GM12892 (cell line): ENCODE data around the gene BASP1.

Experiments used
- POLR2A ChIP-seq: IDR thresholded peaks from 2 replicates; pipeline ENCODE4 v1.6.1; 2011; ENCODE audit warnings: low read depth, low read length, control low read depth
- POLR2AphosphoS5 ChIP-seq: IDR thresholded peaks from 2 replicates; pipeline ENCODE4 v1.6.1; 2011; ENCODE audit warnings: low read depth, low read length, control low read depth
- TAF1 ChIP-seq: IDR thresholded peaks from 2 replicates; pipeline ENCODE4 v1.6.1; 2011; ENCODE audit warnings: low read depth, mild to moderate bottlenecking, control low read depth, low read length, borderline replicate concordance

DNA sequence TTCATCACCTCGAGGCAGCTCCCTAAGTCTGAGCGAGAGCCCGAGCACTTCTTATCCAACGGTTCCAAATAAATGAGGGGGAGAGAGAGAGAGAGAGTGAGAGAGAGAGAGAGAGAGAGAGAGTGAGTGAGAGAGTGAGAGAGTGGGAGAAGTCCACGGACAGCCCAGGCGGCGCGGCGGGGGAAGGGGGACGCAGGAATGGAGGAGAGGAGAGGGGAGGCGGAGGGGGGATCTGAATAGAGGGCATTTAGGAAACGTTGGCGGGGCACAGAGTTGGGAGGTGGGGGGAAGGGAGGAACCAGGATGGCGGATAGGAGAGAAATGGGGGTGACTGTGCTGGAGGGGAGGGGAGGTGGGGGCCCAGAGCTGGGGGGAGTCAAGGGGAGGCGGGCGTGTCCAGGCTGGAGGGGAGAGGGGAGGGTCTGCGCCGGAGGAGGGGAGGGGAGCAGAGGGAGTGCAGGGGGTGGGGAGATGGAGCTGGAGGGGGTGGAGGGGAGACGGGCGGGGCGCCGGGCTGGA is 398 bp upstream of the BASP1 start:
- TF ChIP-seq POLR2A (no peak), POLR2AphosphoS5 (no peak), TAF1 (no peak)
